ENCODE results near the gene ERLIN1. TPM values are rescaled to one million over a fixed set of nuclear protein-coding genes. Genes with fewer than 3 reads are reported as not detected.

Gene ERLIN1
- total RNA-seq, 2 experiments from 2014 or later: 12.6 to 14.4 TPM

- peaks cover 60% of the 10 kb centered on the region for H3K36me3 Mint-ChIP-seq (ENCODE audit: low read depth)
- DNase-seq: peak; percentile 25
- H3K27me3 Mint-ChIP-seq: no peaks in the 10 kb centered on the region
- H3K9me3 Mint-ChIP-seq: no peaks in the 10 kb centered on the region
- peaks cover 63% of the 10 kb centered on the region for H3K4me1 Mint-ChIP-seq
- peak overlapping the region; percentile 87 for H3K27ac Mint-ChIP-seq
- POLR2A ChIA-PET: interaction anchor here (1.1 to 4.6 kb wide), 3 partner anchors 11 to 349 kb away, joined by 4 to 37 read pairs (median 6); partner anchors contain the start of genes CHUK and HIF1AN
- peak overlapping the region; percentile 95 for H3K4me3 Mint-ChIP-seq
- CTCF ChIA-PET: interaction anchor here (1.0 kb wide), 1 partner anchor 177 kb away, joined by 3 read pairs; no protein-coding TSS in a partner anchor
These were observed 704 bp upstream of the ERLIN1 start for GRCh38 chr10:100186253-100187212.

GRCh38 chr10:100184840-100185239 is 989 bp downstream of the ERLIN1 start:
- H3K4me1 Mint-ChIP-seq: peaks cover 67% of the 10 kb centered on the region
- CTCF ChIA-PET: interaction anchor here (1.2 kb wide), 1 partner anchor 160 kb away, joined by 4 read pairs; no protein-coding TSS in a partner anchor
- peak overlapping the region; percentile 95 for H3K4me3 Mint-ChIP-seq
- H3K27me3 Mint-ChIP-seq: no peaks in the 10 kb centered on the region
- H3K27ac Mint-ChIP-seq: peak overlapping the region; percentile 87
- no peak for DNase-seq
- POLR2A ChIA-PET: interaction anchor here (1.2 to 4.6 kb wide), 5 partner anchors 9 to 128 kb away, joined by 3 to 37 read pairs (median 8); no protein-coding TSS in a partner anchor
- no peaks in the 10 kb centered on the region for H3K9me3 Mint-ChIP-seq
- H3K36me3 Mint-ChIP-seq (ENCODE audit: low read depth): peaks cover 58% of the 10 kb centered on the region

DNA sequence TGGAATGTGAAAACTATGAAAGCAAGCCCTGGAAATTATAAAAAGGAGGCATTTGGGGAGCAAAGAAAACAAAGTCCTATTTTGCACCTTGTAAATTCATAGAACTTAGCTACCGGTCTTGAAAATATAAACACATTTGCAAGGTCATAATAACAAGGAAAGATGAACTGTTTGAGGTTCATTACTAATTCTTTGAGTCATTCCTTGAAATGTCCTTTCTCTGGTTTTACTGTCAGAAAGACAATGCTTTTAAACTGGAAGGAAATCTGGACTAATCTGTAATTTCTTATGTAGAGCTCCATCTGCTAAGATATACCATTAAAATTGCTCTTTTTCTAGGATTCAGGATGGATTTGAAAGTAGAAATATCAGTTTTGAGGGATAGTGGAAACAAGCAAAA is 1.4 kb downstream of the ERLIN1 start:
- no peak for DNase-seq
- no peaks in the 10 kb centered on the region for H3K27me3 Mint-ChIP-seq
- ChIA-PET CTCF (interaction anchor here (1.2 kb wide), 1 partner anchor 160 kb away, joined by 4 read pairs; no protein-coding TSS in a partner anchor), POLR2A (interaction anchor here (1.1 to 4.6 kb wide), 5 partner anchors 9 to 324 kb away, joined by 3 to 37 read pairs (median 8); no protein-coding TSS in a partner anchor)
- no peaks in the 10 kb centered on the region for H3K9me3 Mint-ChIP-seq
- peaks cover 67% of the 10 kb centered on the region for H3K4me1 Mint-ChIP-seq
- H3K27ac Mint-ChIP-seq: peak overlapping the region; percentile 13
- peak overlapping the region; percentile 95 for H3K4me3 Mint-ChIP-seq
- peaks cover 58% of the 10 kb centered on the region for H3K36me3 Mint-ChIP-seq (ENCODE audit: low read depth)

- Mint-ChIP-seq H3K27me3 (no peaks in the 10 kb centered on the region), H3K4me3 (no peak overlapping the region), H3K36me3 (ENCODE audit: low read depth) (peaks cover 55% of the 10 kb centered on the region), H3K4me1 (peaks cover 62% of the 10 kb centered on the region), H3K27ac (no peak overlapping the region), H3K9me3 (no peaks in the 10 kb centered on the region)
- ChIA-PET CTCF (no interaction called here), POLR2A (interaction anchor here (1.1 to 4.6 kb wide), 4 partner anchors 8 to 325 kb away, joined by 3 to 37 read pairs (median 10); no protein-coding TSS in a partner anchor)
- no peak for DNase-seq
These were observed 2.3 kb downstream of the ERLIN1 start for GRCh38 chr10:100183481-100183880.

DNA sequence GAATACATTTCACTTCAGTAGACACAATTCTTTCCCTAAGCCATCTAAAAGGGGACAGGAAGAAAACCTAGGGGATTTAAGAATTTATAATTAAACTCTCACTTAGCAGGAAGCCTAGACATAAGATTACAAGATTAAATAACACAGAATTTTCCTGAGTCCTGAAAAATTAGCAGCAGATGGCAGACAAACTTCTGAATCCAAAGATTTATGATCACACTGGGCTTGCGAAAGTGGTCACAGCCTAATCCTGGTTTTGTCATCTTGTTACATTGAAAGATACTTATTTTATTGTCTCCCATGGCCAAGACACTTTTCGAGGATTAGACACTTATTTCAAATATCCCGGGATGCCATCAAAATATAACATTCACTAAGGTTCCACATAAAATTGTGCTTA is 2.9 kb downstream of the ERLIN1 start:
- Mint-ChIP-seq H3K36me3 (ENCODE audit: low read depth) (peaks cover 58% of the 10 kb centered on the region), H3K4me1 (peaks cover 58% of the 10 kb centered on the region), H3K27me3 (no peaks in the 10 kb centered on the region), H3K9me3 (no peaks in the 10 kb centered on the region), H3K4me3 (no peak overlapping the region), H3K27ac (no peak overlapping the region)
- ChIA-PET CTCF (no interaction called here), POLR2A (no interaction called here)
- no peak for DNase-seq

DNA sequence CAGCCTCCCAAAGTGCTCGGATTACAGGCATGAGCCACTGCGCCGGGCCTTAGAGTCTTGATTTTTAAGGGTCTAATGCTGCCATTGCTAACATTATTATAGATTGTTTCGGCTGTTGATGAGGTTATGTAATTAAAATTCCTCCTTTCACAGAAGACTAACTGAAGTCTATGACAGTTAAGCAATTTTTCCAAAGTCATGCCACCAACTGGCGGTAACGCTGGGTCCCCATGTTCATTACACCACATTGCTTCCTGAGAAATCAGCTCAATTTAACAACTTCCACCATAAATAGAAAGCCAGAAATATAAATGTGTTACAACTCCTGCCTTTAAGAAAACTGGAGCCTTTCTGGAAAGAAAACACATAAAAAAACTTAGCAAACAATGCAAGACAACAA is 3.5 kb downstream of the ERLIN1 start:
- ChIA-PET POLR2A (no interaction called here), CTCF (no interaction called here)
- no peaks in the 10 kb centered on the region for H3K9me3 Mint-ChIP-seq
- H3K27me3 Mint-ChIP-seq: no peaks in the 10 kb centered on the region
- no peak overlapping the region for H3K27ac Mint-ChIP-seq
- no peak overlapping the region for H3K4me3 Mint-ChIP-seq
- no peak for DNase-seq
- H3K36me3 Mint-ChIP-seq (ENCODE audit: low read depth): peaks cover 58% of the 10 kb centered on the region
- peaks cover 53% of the 10 kb centered on the region for H3K4me1 Mint-ChIP-seq

DNA sequence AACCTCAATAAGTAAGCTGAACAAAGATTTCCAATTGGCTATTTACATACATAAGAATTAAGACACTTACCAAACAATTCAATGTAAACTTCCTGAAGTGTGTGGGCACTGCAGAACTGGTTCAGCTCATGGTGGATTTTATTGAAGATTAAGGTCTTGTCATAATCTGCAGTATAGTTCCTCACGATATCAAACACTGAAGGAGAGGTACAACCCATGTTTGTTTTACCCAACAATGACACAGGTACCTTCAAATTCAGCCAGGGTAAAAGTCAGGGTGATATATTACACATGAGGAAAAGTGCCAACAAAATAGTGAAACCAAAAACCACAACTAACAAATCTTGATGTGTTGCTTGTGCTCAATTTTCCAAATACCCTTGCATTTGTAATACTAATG is 10.0 kb downstream of the ERLIN1 start:
- peaks cover 71% of the 10 kb centered on the region for H3K36me3 Mint-ChIP-seq (ENCODE audit: low read depth)
- H3K27me3 Mint-ChIP-seq: no peaks in the 10 kb centered on the region
- no peak overlapping the region for H3K4me3 Mint-ChIP-seq
- POLR2A ChIA-PET: interaction anchor here (5.5 kb wide), 1 partner anchor 10 kb away, joined by 37 read pairs; the partner anchor contains the start of gene ERLIN1
- DNase-seq: no peak
- CTCF ChIA-PET: no interaction called here
- no peak overlapping the region for H3K27ac Mint-ChIP-seq
- peaks cover 2% of the 10 kb centered on the region for H3K9me3 Mint-ChIP-seq
- peaks cover 34% of the 10 kb centered on the region for H3K4me1 Mint-ChIP-seq

- Mint-ChIP-seq H3K36me3 (ENCODE audit: low read depth) (peaks cover 68% of the 10 kb centered on the region), H3K9me3 (peaks cover 2% of the 10 kb centered on the region), H3K4me1 (peaks cover 31% of the 10 kb centered on the region), H3K27me3 (no peaks in the 10 kb centered on the region), H3K27ac (no peak overlapping the region), H3K4me3 (no peak overlapping the region)
- ChIA-PET POLR2A (interaction anchor here (5.5 kb wide), 1 partner anchor 10 kb away, joined by 37 read pairs; the partner anchor contains the start of gene ERLIN1), CTCF (interaction anchor here (1.0 kb wide), 1 partner anchor 329 kb away, joined by 4 read pairs; no protein-coding TSS in a partner anchor)
- no peak for DNase-seq
These were observed 10.8 kb downstream of the ERLIN1 start for GRCh38 chr10:100174699-100175677.

- no peak for DNase-seq
- Mint-ChIP-seq H3K27me3 (no peaks in the 10 kb centered on the region), H3K4me3 (no peak overlapping the region), H3K27ac (no peak overlapping the region), H3K9me3 (peaks cover 2% of the 10 kb centered on the region), H3K36me3 (ENCODE audit: low read depth) (peaks cover 60% of the 10 kb centered on the region), H3K4me1 (peaks cover 37% of the 10 kb centered on the region)
- ChIA-PET POLR2A (interaction anchor here (5.5 kb wide), 1 partner anchor 12 kb away, joined by 37 read pairs; the partner anchor contains the start of gene ERLIN1), CTCF (no interaction called here)
These were observed 12.8 kb downstream of the ERLIN1 start for GRCh38 chr10:100173035-100173434.

- ChIA-PET POLR2A (no interaction called here), CTCF (no interaction called here)
These were observed 13.5 kb downstream of the ERLIN1 start for GRCh38 chr10:100172349-100172748.

GRCh38 chr10:100168313-100168643 is 17.6 kb downstream of the ERLIN1 start:
- ChIA-PET POLR2A (interaction anchor here (0.8 to 2.1 kb wide), 5 partner anchors 8 to 16 kb away, joined by 3 to 8 read pairs (median 5); no protein-coding TSS in a partner anchor), CTCF (interaction anchor here (1.0 kb wide), 1 partner anchor 322 kb away, joined by 3 read pairs; no protein-coding TSS in a partner anchor)
- Mint-ChIP-seq H3K4me1 (peaks cover 25% of the 10 kb centered on the region), H3K27ac (peak overlapping the region; percentile 86), H3K36me3 (ENCODE audit: low read depth) (peaks cover 44% of the 10 kb centered on the region), H3K9me3 (peaks cover 2% of the 10 kb centered on the region), H3K4me3 (peak overlapping the region; percentile 73), H3K27me3 (no peaks in the 10 kb centered on the region)
- no peak for DNase-seq

More at GRCh38 chr10:100172349-100172748, 13.5 kb downstream of the ERLIN1 start:
- Mint-ChIP-seq H3K27me3 (no peaks in the 10 kb centered on the region), H3K36me3 (ENCODE audit: low read depth) (peaks cover 58% of the 10 kb centered on the region), H3K9me3 (peaks cover 2% of the 10 kb centered on the region), H3K4me3 (no peak overlapping the region), H3K27ac (no peak overlapping the region), H3K4me1 (peaks cover 42% of the 10 kb centered on the region)
- DNase-seq: no peak

All from activated CD4-positive, alpha-beta memory T cell treated with anti-CD3 and anti-CD28 coated beads, Interleukin-2, amount 10 ng/mL, durations not matched to agents 7 days and 5 days (primary cell).